Hepatocyte (in vitro differentiated cells): ENCODE measurements around the gene C8G. TPM values are rescaled to one million over a fixed set of nuclear protein-coding genes. Genes with fewer than 3 reads are reported as not detected.

ENCODE experiments used
- DNase-seq: peaks from one replicate; pipeline ENCODE4 v3.0.0-alpha.2; 2016; ENCODE audit warnings: low spot score
- H2AFZ ChIP-seq: fragments of 200-600 bp; sonication (generic); 2 replicates; pipeline ENCODE4 v1.6.0; 2016; ENCODE audit warnings: antibody characterized with exemption, mild to moderate bottlenecking
- H3K27ac ChIP-seq: fragments of 200-600 bp; sonication (generic); 2 replicates; pipeline ENCODE4 v1.5.1; 2016; ENCODE audit warnings: mild to moderate bottlenecking
- H3K27me3 ChIP-seq: fragments of 200-600 bp; sonication (generic); 2 replicates; pipeline ENCODE4 v1.6.1; 2016
- H3K36me3 ChIP-seq: fragments of 200-600 bp; sonication (generic); replicated peaks from 2 replicates; pipeline ENCODE4 v1.5.1; 2016; ENCODE audit warnings: low read depth; ENCODE audit not compliant: insufficient read depth
- H3K4me1 ChIP-seq: fragments of 200-600 bp; sonication (generic); 2 replicates; pipeline ENCODE4 v1.5.1; 2016; ENCODE audit warnings: mild to moderate bottlenecking, moderate library complexity; ENCODE audit not compliant: insufficient read depth
- H3K4me2 ChIP-seq: fragments of 200-600 bp; sonication (generic); 2 replicates; pipeline ENCODE4 v1.6.0; 2016
- H3K4me3 ChIP-seq: fragments of 200-600 bp; sonication (generic); 2 replicates; pipeline ENCODE4 v1.5.1; 2016; ENCODE audit warnings: mild to moderate bottlenecking
- H3K79me2 ChIP-seq: fragments of 200-600 bp; sonication (generic); 2 replicates; pipeline ENCODE4 v1.6.0; 2017; ENCODE audit warnings: mild to moderate bottlenecking
- H3K9me2 ChIP-seq: fragments of 200-600 bp; sonication (generic); replicated peaks from 2 replicates; pipeline ENCODE4 v1.6.0; 2017; ENCODE audit warnings: mild to moderate bottlenecking; ENCODE audit not compliant: insufficient read depth
- H3K9me3 ChIP-seq: fragments of 200-600 bp; sonication (generic); 2 replicates; pipeline ENCODE4 v1.5.1; 2016; ENCODE audit warnings: low read depth, mild to moderate bottlenecking
- H4K20me1 ChIP-seq: fragments of 200-600 bp; sonication (generic); 2 replicates; pipeline ENCODE4 v1.6.0; 2016; ENCODE audit warnings: mild to moderate bottlenecking; ENCODE audit not compliant: insufficient read depth, poor library complexity, severe bottlenecking
- EZH2 ChIP-seq: fragments of 200-600 bp; sonication (generic); IDR thresholded peaks from 2 replicates; pipeline ENCODE4 v1.6.1; 2016; ENCODE audit warnings: antibody characterized with exemption, mild to moderate bottlenecking, borderline replicate concordance
- EZH2phosphoT487 ChIP-seq: fragments of 200-600 bp; sonication (generic); IDR thresholded peaks from one replicate; pipeline ENCODE4 v1.6.1; 2018; ENCODE audit warnings: antibody characterized with exemption, mild to moderate bottlenecking, low read depth, moderate library complexity; ENCODE audit not compliant: unreplicated experiment, severe bottlenecking
- WGBS: methylation state at CpG from one replicate; pipeline ENCODE4 v1.1.6; 2016; ENCODE audit warnings: low lambda C conversion rate; ENCODE audit errors: missing lambda C conversion rate; 5-methylcytosine and 5-hydroxymethylcytosine counted together
- polyA plus RNA-seq: library from polyadenylated mRNA; unstranded; fragments of >200 nt; fragmentation: Nextera tagmentation; extraction: Ambion mirVana; gene quantifications from 2 replicates; pipeline ENCODE4 v1.2.1, GENCODE V29; 2016
- total RNA-seq: library from RNA; depleted of rRNA; stranded (reverse); fragments of >200 nt; gene quantifications from 2 replicates; pipeline ENCODE4 v1.2.3, GENCODE V29; 2014
- TF ChIP-seq, protein P1 (sequence below): fragments of 200-600 bp; sonication (generic); IDR thresholded peaks from 2 replicates; pipeline ENCODE4 v1.5.1; 2016; ENCODE audit warnings: antibody characterized with exemption, mild to moderate bottlenecking; ENCODE audit not compliant: poor library complexity

Gene C8G
- total and polyA plus RNA-seq, 2 experiments from 2014 or later: 5.7 to 15.4 TPM

- no peak for DNase-seq
Observed at GRCh38 chr9:136961279-136962065, 16.4 kb downstream of the C8G start.

GRCh38 chr9:136962163-136962562, 17.1 kb downstream of the C8G start:
- 95% methylated on average over 9 of the region's 9 CpGs for WGBS
- Histone ChIP-seq H3K27me3 (no peaks in the 10 kb centered on the region), H3K4me1 (no peaks in the 10 kb centered on the region), H3K9me2 (no peaks in the 10 kb centered on the region), H4K20me1 (no peaks in the 10 kb centered on the region), H3K4me2 (no peak overlapping the region), H3K79me2 (no peaks in the 10 kb centered on the region), H3K36me3 (no peaks in the 10 kb centered on the region), H3K27ac (no peak overlapping the region), H3K9me3 (no peaks in the 10 kb centered on the region), H3K4me3 (no peak overlapping the region), H2AFZ (no peak overlapping the region)
- no peak for TF ChIP-seq EZH2
- no peak for TF ChIP-seq EZH2phosphoT487
- TF ChIP-seq, protein P1, sequence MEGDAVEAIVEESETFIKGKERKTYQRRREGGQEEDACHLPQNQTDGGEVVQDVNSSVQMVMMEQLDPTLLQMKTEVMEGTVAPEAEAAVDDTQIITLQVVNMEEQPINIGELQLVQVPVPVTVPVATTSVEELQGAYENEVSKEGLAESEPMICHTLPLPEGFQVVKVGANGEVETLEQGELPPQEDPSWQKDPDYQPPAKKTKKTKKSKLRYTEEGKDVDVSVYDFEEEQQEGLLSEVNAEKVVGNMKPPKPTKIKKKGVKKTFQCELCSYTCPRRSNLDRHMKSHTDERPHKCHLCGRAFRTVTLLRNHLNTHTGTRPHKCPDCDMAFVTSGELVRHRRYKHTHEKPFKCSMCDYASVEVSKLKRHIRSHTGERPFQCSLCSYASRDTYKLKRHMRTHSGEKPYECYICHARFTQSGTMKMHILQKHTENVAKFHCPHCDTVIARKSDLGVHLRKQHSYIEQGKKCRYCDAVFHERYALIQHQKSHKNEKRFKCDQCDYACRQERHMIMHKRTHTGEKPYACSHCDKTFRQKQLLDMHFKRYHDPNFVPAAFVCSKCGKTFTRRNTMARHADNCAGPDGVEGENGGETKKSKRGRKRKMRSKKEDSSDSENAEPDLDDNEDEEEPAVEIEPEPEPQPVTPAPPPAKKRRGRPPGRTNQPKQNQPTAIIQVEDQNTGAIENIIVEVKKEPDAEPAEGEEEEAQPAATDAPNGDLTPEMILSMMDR: no peak
- no peak for DNase-seq

More at GRCh38 chr9:136961279-136962065, 16.4 kb downstream of the C8G start:
- no peaks in the 10 kb centered on the region for H3K4me1 ChIP-seq
- H2AFZ ChIP-seq: no peak overlapping the region
- no peak overlapping the region for H3K4me2 ChIP-seq
- no peaks in the 10 kb centered on the region for H4K20me1 ChIP-seq
- no peaks in the 10 kb centered on the region for H3K9me3 ChIP-seq
- WGBS: 81% methylated on average over 23 of the region's 23 CpGs
- H3K27me3 ChIP-seq: no peaks in the 10 kb centered on the region
- no peaks in the 10 kb centered on the region for H3K36me3 ChIP-seq
- H3K4me3 ChIP-seq: no peak overlapping the region
- no peaks in the 10 kb centered on the region for H3K79me2 ChIP-seq
- no peak for TF ChIP-seq EZH2
- TF ChIP-seq, protein P1: no peak
- H3K27ac ChIP-seq: no peak overlapping the region
- no peaks in the 10 kb centered on the region for H3K9me2 ChIP-seq

- H3K4me1 ChIP-seq: no peaks in the 10 kb centered on the region
- no peaks in the 10 kb centered on the region for H4K20me1 ChIP-seq
- H3K4me3 ChIP-seq: no peak overlapping the region
- no peaks in the 10 kb centered on the region for H3K79me2 ChIP-seq
- H3K9me3 ChIP-seq: no peaks in the 10 kb centered on the region
- no peak overlapping the region for H2AFZ ChIP-seq
- no peak overlapping the region for H3K27ac ChIP-seq
- no peaks in the 10 kb centered on the region for H3K27me3 ChIP-seq
- no peaks in the 10 kb centered on the region for H3K9me2 ChIP-seq
- WGBS: 84% methylated on average over 11 of the region's 11 CpGs
- H3K36me3 ChIP-seq: no peaks in the 10 kb centered on the region
- H3K4me2 ChIP-seq: no peak overlapping the region
- no peak for DNase-seq
- no peak for TF ChIP-seq EZH2phosphoT487
- TF ChIP-seq, protein P1: no peak
- TF ChIP-seq EZH2: no peak
Observed at GRCh38 chr9:136962701-136963248, 17.7 kb downstream of the C8G start.
